HepG2 (cell line): Measurements from ENCODE around the gene SLAIN2. TPM values are rescaled to one million over a fixed set of nuclear protein-coding genes. Genes with fewer than 3 reads are reported as not detected.

Source experiments
- ATAC-seq: fragments of 200-7000 bp; cut with Tn5 transposase; 3 replicates; pipeline ENCODE4 v1.9.1; 2020; ENCODE audit warnings: mild to moderate bottlenecking, moderate library complexity
- BruUV-seq: library from RNA; stranded (reverse); fragments of 400-500 nt; replicated peaks from 2 replicates; lab custom pipeline; 2021; lab: Mats Ljungman, UMichigan
- CTCF ChIA-PET: fragments of 300-600 bp; formaldehyde crosslinking; extraction: SDS; loops from one replicate; lab custom pipeline; 2021; ENCODE audit warnings: low total read pairs, inconsistent platforms, low intra/inter-chr PET ratio; lab: Yijun Ruan, JAX
- POLR2A ChIA-PET: fragments of 350-600 bp; sonication (Branson Sonifier 250); formaldehyde crosslinking; loops from one replicate; lab custom pipeline; 2020; ENCODE audit warnings: antibody characterized with exemption, inconsistent platforms; lab: Yijun Ruan, JAX
- DNase-seq: peaks from one replicate; pipeline ENCODE4 v3.0.0-alpha.2; 2015; ENCODE audit warnings: low spot score
- FAIRE-seq: peaks from 3 replicates; lab custom pipeline; 2011; peaks lifted over from hg19 to GRCh38; lab: Jason Lieb, UNC
- H2AFZ ChIP-seq: one replicate; pipeline ENCODE4 v1.6.1; 2011; ENCODE audit warnings: low read length, inconsistent platforms
- H3K27ac ChIP-seq: fragments of 300-600 bp; 3 replicates; pipeline ENCODE4 v1.8.0; 2011; ENCODE audit warnings: mixed run types, mild to moderate bottlenecking, mixed read lengths, low read length, inconsistent platforms; ENCODE audit not compliant: insufficient read depth; ENCODE audit errors: extremely low read length
- H3K27me3 ChIP-seq, 2 experiments: fragments of 200-600 bp in 1 of 2; 2 replicates in 1 of 2; 3 replicates in 1 of 2; pipeline versions ENCODE4 v1.6.0 to v1.8.0; 2011; ENCODE audit warnings: low read length in 2 of 2, mild to moderate bottlenecking in 2 of 2, moderate library complexity in 2 of 2, inconsistent platforms in 1 of 2; ENCODE audit not compliant: insufficient read depth in 2 of 2, control insufficient read depth in 1 of 2
- H3K36me3 ChIP-seq, 2 experiments: fragments of 200-600 bp in 1 of 2; replicated peaks in 1 of 2; 2 replicates in 1 of 2; 3 replicates in 1 of 2; pipeline versions ENCODE4 v1.5.1 to v1.8.0; 2011; ENCODE audit warnings: low read length in 2 of 2, inconsistent platforms in 1 of 2; ENCODE audit not compliant: insufficient read depth in 2 of 2, control insufficient read depth in 1 of 2
- H3K4me1 ChIP-seq: 2 replicates; pipeline ENCODE4 v1.5.1; 2012; ENCODE audit warnings: low read length, inconsistent platforms; ENCODE audit not compliant: insufficient read depth
- H3K4me2 ChIP-seq: 2 replicates; pipeline ENCODE4 v1.6.0; 2011; ENCODE audit warnings: low read depth, low read length, inconsistent platforms
- H3K4me3 ChIP-seq, 3 experiments: fragments of 200-600 bp in 1 of 3; sonication (generic), shearing (Covaris generic) in 1 of 3; replicated peaks in 1 of 3; 2 replicates each; pipeline ENCODE4 v1.5.1; 2011 to 2016; ENCODE audit warnings: low read length in 3 of 3, inconsistent platforms in 2 of 3, low read depth in 2 of 3, mild to moderate bottlenecking in 2 of 3, control low read depth in 1 of 3, mixed read lengths in 1 of 3; ENCODE audit not compliant: insufficient read depth in 1 of 3
- H3K79me2 ChIP-seq: one replicate; pipeline ENCODE4 v1.6.1; 2011; ENCODE audit warnings: low read length, inconsistent platforms; ENCODE audit not compliant: insufficient read depth
- H3K9ac ChIP-seq: 2 replicates; pipeline ENCODE4 v1.6.0; 2011; ENCODE audit warnings: mild to moderate bottlenecking, low read depth, low read length, inconsistent platforms; ENCODE audit not compliant: insufficient read depth
- H3K9me3 ChIP-seq: 2 replicates; pipeline ENCODE4 v1.5.1; 2012; ENCODE audit warnings: mild to moderate bottlenecking, low read length
- H4K20me1 ChIP-seq: 2 replicates; pipeline ENCODE4 v1.6.0; 2011; ENCODE audit warnings: inconsistent platforms, mild to moderate bottlenecking, low read length, moderate library complexity; ENCODE audit not compliant: insufficient read depth
- IRF2 ChIP-seq: IDR thresholded peaks from 2 replicates; pipeline ENCODE4 v1.6.1; 2018; ENCODE audit warnings: missing genetic modification reagents, missing compliant biosample characterization
- TEF ChIP-seq: sonication (generic); formaldehyde crosslinking; IDR thresholded peaks from 2 replicates; pipeline ENCODE4 v1.5.0; 2020; ENCODE audit warnings: missing genetic modification reagents
- WGBS: methylation state at CpG from one replicate; pipeline ENCODE4 v1.1.6; 2017; ENCODE audit warnings: low lambda C conversion rate; 5-methylcytosine and 5-hydroxymethylcytosine counted together
- in situ Hi-C: cut with HindIII; loops from 2 replicates; pipeline ENCODE4 v1.10.0; 2017; ENCODE audit warnings: low pct_unique_long_range_greater_than_20kb; ENCODE audit not compliant: extremely low pct_ligation_motif_present
- intact Hi-C: fragments of 100-400 bp; cut with micrococcal nuclease; formaldehyde crosslinking; loops from one replicate; pipeline ENCODE4 v1.10.0; 2022; ENCODE audit not compliant: unreplicated experiment
- polyA plus RNA-seq, 8 experiments: library from polyadenylated mRNA; depleted of rRNA in 3 of 8; stranded (reverse) in 7 of 8; unstranded in 1 of 8; fragments of >200 nt; fragmentation: Illumina TruSeq in 4 of 8; extraction: Trizol in 4 of 8; gene quantifications; 2 replicates each; pipeline versions ENCODE4 v1.2.1 to v1.2.3, GENCODE V29; 2011 to 2016; ENCODE audit warnings: low read depth in 4 of 8, missing spikeins in 1 of 8, mixed read lengths in 1 of 8; ENCODE audit not compliant: insufficient read depth in 1 of 8
- total RNA-seq, 5 experiments: library from RNA; depleted of rRNA; stranded (reverse); fragments of >200 nt; fragmentation: Illumina TruSeq; extraction: Trizol; gene quantifications; 2 replicates each; pipeline ENCODE4 v1.2.3, GENCODE V29; 2016; ENCODE audit warnings: low read depth in 1 of 5

The SLAIN2 gene
- total and polyA plus RNA-seq, 2 of the 13 experiments (the other 11 are each of a cell fraction or from before 2014, with no cell fraction given): 20.7 to 22.5 TPM

GRCh38 chr4:48400416-48400815 lies 59.1 kb downstream of the SLAIN2 start:
- FAIRE-seq (no peak), ATAC-seq (no peak), DNase-seq (no peak)
- in situ Hi-C loops (no loop called here), intact Hi-C loops (no loop called here)
- WGBS: 92% methylated on average over 6 of the region's 6 CpGs
- Histone ChIP-seq H3K79me2 (no peaks in the 10 kb centered on the region), H3K36me3 (peaks cover 0 to 5% of the 10 kb centered on the region in 2 experiments; a peak in 1 of 5 replicates), H3K4me2 (no peak overlapping the region), H3K9me3 (no peaks in the 10 kb centered on the region), H3K27me3 (no peaks in the 10 kb centered on the region), H4K20me1 (no peaks in the 10 kb centered on the region), H3K4me1 (peaks cover 13% of the 10 kb centered on the region), H3K27ac (no peak overlapping the region), H3K4me3 (no peak overlapping the region), H3K9ac (no peak overlapping the region), H2AFZ (no peak overlapping the region)
- ChIA-PET POLR2A (no interaction called here), CTCF (no interaction called here)
- no TSS peak for BruUV-seq
- TF ChIP-seq IRF2 (CRISPR knock-in tag): no peak

GRCh38 chr4:48403358-48403757 lies 62.0 kb downstream of the SLAIN2 start:
- no peak for DNase-seq
- H3K9me3 ChIP-seq: no peaks in the 10 kb centered on the region
- intact Hi-C loops (no loop called here), in situ Hi-C loops (no loop called here)
- no peaks in the 10 kb centered on the region for H3K27me3 ChIP-seq
- no peak for ATAC-seq
- no peak for TF ChIP-seq TEF (CRISPR knock-in tag)
- BruUV-seq: no TSS peak
- H2AFZ ChIP-seq: no peak overlapping the region
- H3K4me1 ChIP-seq: peaks cover 13% of the 10 kb centered on the region
- CTCF ChIA-PET: no interaction called here
- H3K36me3 ChIP-seq: peaks cover 0 to 3% of the 10 kb centered on the region in 2 experiments; a peak in 1 of 5 replicates
- no peak for FAIRE-seq
- H4K20me1 ChIP-seq: no peaks in the 10 kb centered on the region
- no peak overlapping the region for H3K9ac ChIP-seq
- no peak overlapping the region for H3K27ac ChIP-seq
- no peak overlapping the region for H3K4me3 ChIP-seq
- H3K4me2 ChIP-seq: no peak overlapping the region
- POLR2A ChIA-PET: no interaction called here
- WGBS: 100% methylated on average over 2 of the region's 5 CpGs
- H3K79me2 ChIP-seq: no peaks in the 10 kb centered on the region
